ENCODE measurements around the gene TRPM5. TPM values are rescaled to one million over a fixed set of nuclear protein-coding genes. Genes with fewer than 3 reads are reported as not detected.

Gene TRPM5
- total RNA-seq, 6 experiments from 2014 or later: not detected

- Mint-ChIP-seq H3K9me3 (no peaks in the 10 kb centered on the region), H3K4me3 (no peak overlapping the region), H3K36me3 (ENCODE audit: low read depth) (no peaks in the 10 kb centered on the region), H3K27me3 (ENCODE audit: insufficient read depth) (peaks cover 3% of the 10 kb centered on the region; the same call in 1 of the 2 replicates), H3K27ac (no peak overlapping the region), H3K4me1 (ENCODE audit: low read depth) (no peaks in the 10 kb centered on the region)
- no peak for DNase-seq
- no peak for TF ChIP-seq CTCF (IDR thresholded peaks at IDR 0.05)
Measured at GRCh38 chr11:2417856-2418692, 26.2 kb downstream of the TRPM5 start.

DNA sequence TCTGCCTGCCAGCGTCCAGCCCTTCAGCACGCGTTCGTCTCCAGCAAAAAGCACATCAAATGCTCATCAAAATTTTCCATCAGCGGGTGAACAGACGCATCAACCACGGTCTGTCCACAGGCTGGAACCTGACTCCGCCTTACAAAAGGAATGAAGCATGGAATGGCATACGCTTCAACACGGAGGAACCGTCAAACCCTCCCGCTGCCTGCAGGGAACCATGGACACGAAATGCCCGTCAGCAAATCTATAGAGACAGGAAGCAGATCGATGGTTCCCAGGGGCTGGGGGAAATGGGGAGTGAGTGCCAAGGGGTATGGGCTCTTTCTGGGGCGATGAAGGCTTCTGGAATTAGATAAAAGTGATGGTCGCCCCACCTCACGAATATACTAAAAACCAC lies 27.5 kb downstream of the TRPM5 start:
- no peak for TF ChIP-seq CTCF (IDR thresholded peaks at IDR 0.05)
- Mint-ChIP-seq H3K4me1 (ENCODE audit: low read depth) (no peaks in the 10 kb centered on the region), H3K9me3 (no peaks in the 10 kb centered on the region), H3K4me3 (no peak overlapping the region), H3K27ac (no peak overlapping the region), H3K36me3 (ENCODE audit: low read depth) (no peaks in the 10 kb centered on the region), H3K27me3 (ENCODE audit: insufficient read depth) (peaks cover 7% of the 10 kb centered on the region; the same call in 1 of the 2 replicates)
- DNase-seq: no peak

GRCh38 chr11:2415601-2416380 lies 28.5 kb downstream of the TRPM5 start:
- Mint-ChIP-seq H3K27me3 (ENCODE audit: insufficient read depth) (peaks cover 9% of the 10 kb centered on the region), H3K4me3 (no peak overlapping the region), H3K4me1 (ENCODE audit: low read depth) (no peaks in the 10 kb centered on the region), H3K9me3 (no peaks in the 10 kb centered on the region), H3K36me3 (ENCODE audit: low read depth) (no peaks in the 10 kb centered on the region), H3K27ac (no peak overlapping the region)
- no peak for DNase-seq
- TF ChIP-seq CTCF (IDR thresholded peaks at IDR 0.05): peak; percentile 38; the same call in 1 of the 2 replicates

GRCh38 chr11:2415171-2415570 lies 29.1 kb downstream of the TRPM5 start:
- no peaks in the 10 kb centered on the region for H3K4me1 Mint-ChIP-seq (ENCODE audit: low read depth)
- no peaks in the 10 kb centered on the region for H3K9me3 Mint-ChIP-seq
- H3K36me3 Mint-ChIP-seq (ENCODE audit: low read depth): no peaks in the 10 kb centered on the region
- no peak for DNase-seq
- no peak overlapping the region for H3K4me3 Mint-ChIP-seq
- peaks cover 9% of the 10 kb centered on the region for H3K27me3 Mint-ChIP-seq (ENCODE audit: insufficient read depth)
- H3K27ac Mint-ChIP-seq: no peak overlapping the region
- TF ChIP-seq CTCF (IDR thresholded peaks at IDR 0.05): no peak

GRCh38 chr11:2414616-2415015 lies 29.7 kb downstream of the TRPM5 start:
- no peak for TF ChIP-seq CTCF (IDR thresholded peaks at IDR 0.05)
- no peaks in the 10 kb centered on the region for H3K9me3 Mint-ChIP-seq
- H3K4me1 Mint-ChIP-seq (ENCODE audit: low read depth): no peaks in the 10 kb centered on the region
- peaks cover 9% of the 10 kb centered on the region for H3K27me3 Mint-ChIP-seq (ENCODE audit: insufficient read depth)
- no peaks in the 10 kb centered on the region for H3K36me3 Mint-ChIP-seq (ENCODE audit: low read depth)
- H3K27ac Mint-ChIP-seq: no peak overlapping the region
- no peak overlapping the region for H3K4me3 Mint-ChIP-seq
- DNase-seq: no peak

Data from HFFc6 (cell line).